ENCODE measurements around the gene CELSR1.
"Not testable (repeated sequence)": the region's sequence is repeated elsewhere in the genome, so short reads cannot be mapped to it uniquely, and the experiment has no call there.

Gene CELSR1

GRCh38 chr22:46405901-46406300 is 131.5 kb downstream of the CELSR1 start:
- peaks cover 20% of the 10 kb centered on the region for H3K4me1 ChIP-seq (ENCODE audit: low read depth, poor library complexity, severe bottlenecking)
- no peak overlapping the region for H3K9ac ChIP-seq
- H2AFZ ChIP-seq (ENCODE audit: low read depth) = no peak overlapping the region
- no peak overlapping the region for H3K4me2 ChIP-seq
- no peak overlapping the region for H3K27ac ChIP-seq
- H3K4me3 ChIP-seq (IDR thresholded peaks at IDR 0.05; ENCODE audit: insufficient read depth, low read depth, low read length) = no peak overlapping the region
- peaks cover 2% of the 10 kb centered on the region; the same call in 1 of the 2 replicates for H3K27me3 ChIP-seq (ENCODE audit: insufficient read depth, low read depth)
- H4K20me1 ChIP-seq (ENCODE audit: insufficient read depth) = no peaks in the 10 kb centered on the region
- H3K36me3 ChIP-seq (ENCODE audit: insufficient read depth) = no peaks in the 10 kb centered on the region
- no peaks in the 10 kb centered on the region for H3K79me2 ChIP-seq (ENCODE audit: insufficient read depth, low read depth)
- no peak for TF ChIP-seq CTCF (conservative IDR thresholded peaks at IDR 0.05; ENCODE audit: low read depth, low read length)

- not testable (repeated sequence) for H3K27me3 ChIP-seq (ENCODE audit: insufficient read depth, low read depth); H3K9ac ChIP-seq; H3K4me3 ChIP-seq (IDR thresholded peaks at IDR 0.05; ENCODE audit: insufficient read depth, low read depth, low read length); H2AFZ ChIP-seq (ENCODE audit: low read depth); H3K27ac ChIP-seq; H4K20me1 ChIP-seq (ENCODE audit: insufficient read depth); H3K4me2 ChIP-seq; H3K36me3 ChIP-seq (ENCODE audit: insufficient read depth); H3K79me2 ChIP-seq (ENCODE audit: insufficient read depth, low read depth)
- peaks cover 20% of the 10 kb centered on the region for H3K4me1 ChIP-seq (ENCODE audit: low read depth, poor library complexity, severe bottlenecking)
These were observed 133.5 kb downstream of the CELSR1 start for GRCh38 chr22:46403880-46404279.

- H3K27ac ChIP-seq = no peak overlapping the region
- no peak for TF ChIP-seq CTCF (conservative IDR thresholded peaks at IDR 0.05; ENCODE audit: low read depth, low read length)
- no peaks in the 10 kb centered on the region for H4K20me1 ChIP-seq (ENCODE audit: insufficient read depth)
- no peaks in the 10 kb centered on the region for H3K79me2 ChIP-seq (ENCODE audit: insufficient read depth, low read depth)
- H3K9ac ChIP-seq = no peak overlapping the region
- no peaks in the 10 kb centered on the region for H3K36me3 ChIP-seq (ENCODE audit: insufficient read depth)
- H3K4me3 ChIP-seq (IDR thresholded peaks at IDR 0.05; ENCODE audit: insufficient read depth, low read depth, low read length) = no peak overlapping the region
- H3K4me2 ChIP-seq = no peak overlapping the region
- H3K27me3 ChIP-seq (ENCODE audit: insufficient read depth, low read depth) = no peaks in the 10 kb centered on the region
- H2AFZ ChIP-seq (ENCODE audit: low read depth) = no peak overlapping the region
- H3K4me1 ChIP-seq (ENCODE audit: low read depth, poor library complexity, severe bottlenecking) = peaks cover 20% of the 10 kb centered on the region
These were observed 134.9 kb downstream of the CELSR1 start for GRCh38 chr22:46402505-46402904.

GRCh38 chr22:46401370-46401769 is 136.1 kb downstream of the CELSR1 start:
- Histone ChIP-seq H3K4me3 (IDR thresholded peaks at IDR 0.05; ENCODE audit: insufficient read depth, low read depth, low read length) (no peak overlapping the region), H2AFZ (ENCODE audit: low read depth) (no peak overlapping the region), H3K79me2 (ENCODE audit: insufficient read depth, low read depth) (no peaks in the 10 kb centered on the region), H3K4me1 (ENCODE audit: low read depth, poor library complexity, severe bottlenecking) (peaks cover 20% of the 10 kb centered on the region), H3K9ac (no peak overlapping the region), H3K4me2 (no peak overlapping the region), H3K27ac (no peak overlapping the region), H4K20me1 (ENCODE audit: insufficient read depth) (no peaks in the 10 kb centered on the region), H3K36me3 (ENCODE audit: insufficient read depth) (no peaks in the 10 kb centered on the region), H3K27me3 (ENCODE audit: insufficient read depth, low read depth) (no peaks in the 10 kb centered on the region)
- no peak for TF ChIP-seq CTCF (conservative IDR thresholded peaks at IDR 0.05; ENCODE audit: low read depth, low read length)

GRCh38 chr22:46399251-46400024 is 138.0 kb downstream of the CELSR1 start:
- no peak overlapping the region for H3K9ac ChIP-seq
- H3K27ac ChIP-seq = no peak overlapping the region
- no peak overlapping the region for H3K4me2 ChIP-seq
- H3K4me3 ChIP-seq (IDR thresholded peaks at IDR 0.05; ENCODE audit: insufficient read depth, low read depth, low read length) = no peak overlapping the region
- no peak overlapping the region for H2AFZ ChIP-seq (ENCODE audit: low read depth)
- H3K4me1 ChIP-seq (ENCODE audit: low read depth, poor library complexity, severe bottlenecking) = peaks cover 16% of the 10 kb centered on the region
- TF ChIP-seq CTCF (conservative IDR thresholded peaks at IDR 0.05; ENCODE audit: low read depth, low read length) = no peak
- H4K20me1 ChIP-seq (ENCODE audit: insufficient read depth) = no peaks in the 10 kb centered on the region
- peaks cover 5% of the 10 kb centered on the region; the same call in 1 of the 2 replicates for H3K27me3 ChIP-seq (ENCODE audit: insufficient read depth, low read depth)
- no peaks in the 10 kb centered on the region for H3K79me2 ChIP-seq (ENCODE audit: insufficient read depth, low read depth)
- no peaks in the 10 kb centered on the region for H3K36me3 ChIP-seq (ENCODE audit: insufficient read depth)
